D721Med (cell line): Measurements from ENCODE around the gene BTBD10.
A peak's percentile ranks its signal among the peaks of the same experiment; 100 is the strongest.

Experiments
- DNase-seq: peaks from one replicate; pipeline ENCODE4 v3.0.0; 2011; ENCODE audit warnings: low spot score; ENCODE audit not compliant: insufficient read length
- FAIRE-seq: peaks from 2 replicates; lab custom pipeline; 2011; peaks lifted over from hg19 to GRCh38; lab: Jason Lieb, UNC
- CTCF ChIP-seq: IDR thresholded peaks from 2 replicates; pipeline ENCODE4 v1.5.1; 2012; ENCODE audit warnings: mild to moderate bottlenecking, control low read depth; ENCODE audit not compliant: insufficient read depth; ENCODE audit errors: missing control alignments

Gene BTBD10

GRCh38 chr11:13465909-13466371 lies 2.9 kb upstream of the BTBD10 start:
- TF ChIP-seq CTCF = peak; percentile 59
- DNase-seq (peak; percentile 38), FAIRE-seq (no peak)

GRCh38 chr11:13463779-13464290 lies 813 bp upstream of the BTBD10 start:
- no peak for TF ChIP-seq CTCF
- FAIRE-seq = no peak

GRCh38 chr11:13462311-13462900 lies 616 bp downstream of the BTBD10 start:
- TF ChIP-seq CTCF = peak; percentile 8
- no peak for DNase-seq
- no peak for FAIRE-seq

More at GRCh38 chr11:13463779-13464290, 813 bp upstream of the BTBD10 start:
- DNase-seq = no peak

- DNase-seq (no peak), FAIRE-seq (no peak)
- TF ChIP-seq CTCF = no peak
Measured at GRCh38 chr11:13461291-13461690, 1.7 kb downstream of the BTBD10 start.

GRCh38 chr11:13450832-13451397 lies 12.1 kb downstream of the BTBD10 start:
- no peak for DNase-seq
- no peak for FAIRE-seq
- no peak for TF ChIP-seq CTCF

- FAIRE-seq = no peak
- no peak for DNase-seq
- TF ChIP-seq CTCF = no peak
Measured at GRCh38 chr11:13449522-13449921, 13.5 kb downstream of the BTBD10 start.

GRCh38 chr11:13448876-13449275 lies 14.1 kb downstream of the BTBD10 start:
- no peak for TF ChIP-seq CTCF
- no peak for FAIRE-seq

More at GRCh38 chr11:13448876-13449275, 14.1 kb downstream of the BTBD10 start:
- DNase-seq = no peak
